Stimulated activated CD4-positive, alpha-beta T cell treated with anti-CD3 and anti-CD28 coated beads, Interleukin-4, amount 100 ng/mL, for 48 hours (primary cell): ENCODE measurements around the gene SPRING1.
"Not testable (repeated sequence)": the region's sequence is repeated elsewhere in the genome, so short reads cannot be mapped to it uniquely, and the experiment has no call there.

Experiments
- DNase-seq, 2 donors: peaks; one replicate each; pipeline ENCODE4 v3.0.0-alpha.2; 2020; ENCODE audit warnings: low read depth in 2 of 2

The SPRING1 gene, protein sequence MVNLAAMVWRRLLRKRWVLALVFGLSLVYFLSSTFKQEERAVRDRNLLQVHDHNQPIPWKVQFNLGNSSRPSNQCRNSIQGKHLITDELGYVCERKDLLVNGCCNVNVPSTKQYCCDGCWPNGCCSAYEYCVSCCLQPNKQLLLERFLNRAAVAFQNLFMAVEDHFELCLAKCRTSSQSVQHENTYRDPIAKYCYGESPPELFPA

GRCh38 chr12:116737774-116738657 is at the start of gene SPRING1, which contains the start of gene RNFT2:
SPRING1 (minus strand) TSS chr12:116738069; CDS start chr12:116737900, 169 bp downstream.
RNFT2 (plus strand) TSS chr12:116738315; CDS start chr12:116740498, 2,183 bp downstream.
- DNase-seq, result peak; percentile 96 to 98

GRCh38 chr12:116784238-116784612 is 46.4 kb upstream of the SPRING1 start:
- no peak for DNase-seq

DNA sequence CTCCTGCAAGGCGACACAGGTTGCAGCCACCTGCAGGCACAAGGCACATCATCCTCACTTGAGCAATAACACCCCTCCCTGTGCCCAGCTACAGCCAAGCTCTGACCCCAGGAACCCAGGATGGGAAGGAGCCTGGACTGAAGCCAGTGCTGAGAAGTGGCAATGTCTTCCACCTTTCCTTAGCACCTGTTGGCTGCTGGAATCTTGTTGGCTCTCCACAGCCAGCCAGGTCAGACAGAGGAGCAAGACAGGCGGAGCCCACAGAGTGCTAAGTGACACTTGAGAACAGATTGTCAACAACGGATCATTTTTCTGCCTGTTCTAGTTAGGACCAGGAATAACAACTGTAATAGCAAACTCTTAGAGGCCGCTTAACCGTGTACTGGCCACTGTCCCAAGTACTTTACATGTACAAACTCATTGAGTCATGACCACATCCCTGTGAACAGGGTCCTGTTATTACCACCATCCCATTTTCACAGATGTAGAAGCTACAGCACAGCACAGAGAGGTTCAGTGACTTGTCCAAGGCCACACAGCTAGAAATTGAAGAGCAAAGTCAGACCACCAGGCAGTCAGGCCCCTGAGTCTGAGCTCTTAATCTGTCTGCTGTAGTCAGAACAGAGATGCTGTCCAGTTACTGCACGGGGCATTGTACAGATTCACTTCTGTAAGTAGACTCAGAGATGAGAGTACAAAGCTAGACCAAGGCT is 45.8 kb upstream of the SPRING1 start:
- DNase-seq, result no peak

DNA sequence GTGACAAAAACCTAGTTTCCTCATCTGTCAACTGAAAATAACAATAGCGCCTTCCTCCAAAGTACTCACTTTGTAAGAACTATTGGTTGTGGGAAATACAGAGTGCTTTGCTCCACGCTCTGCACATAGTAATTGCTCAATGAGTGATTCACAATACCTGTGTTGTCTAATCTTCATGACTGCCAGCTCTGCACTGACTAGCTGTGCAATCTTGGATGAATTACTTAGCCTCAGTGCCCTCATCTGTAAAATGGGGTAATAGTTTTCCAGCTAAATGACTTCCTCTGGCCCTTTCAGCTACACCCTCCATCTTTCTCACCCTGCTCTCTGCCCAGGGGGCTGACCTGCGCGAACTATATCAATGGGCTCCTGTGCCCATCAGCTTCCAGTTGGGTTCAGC is 43.1 kb upstream of the SPRING1 start:
- DNase-seq, result no peak

DNA sequence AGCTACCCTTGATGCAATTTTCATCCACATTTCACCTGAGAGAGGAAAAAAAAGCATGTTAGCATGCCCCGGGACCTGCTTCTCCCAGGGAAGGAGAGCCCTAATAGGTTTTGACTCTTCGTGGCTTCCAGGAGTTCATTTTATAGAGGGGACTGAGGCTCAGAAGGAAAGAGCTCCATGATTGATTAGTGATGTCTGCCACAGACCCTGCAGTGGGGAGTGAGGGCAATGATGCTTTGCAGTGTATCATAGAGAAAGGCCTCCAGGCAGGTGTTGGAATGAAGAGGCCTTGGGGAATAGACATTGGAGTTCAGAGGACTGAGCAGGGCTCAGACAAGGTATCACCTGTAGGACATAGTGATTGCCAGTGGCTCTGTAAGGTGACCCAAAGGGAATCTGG is 41.7 kb upstream of the SPRING1 start:
- no peak for DNase-seq

DNA sequence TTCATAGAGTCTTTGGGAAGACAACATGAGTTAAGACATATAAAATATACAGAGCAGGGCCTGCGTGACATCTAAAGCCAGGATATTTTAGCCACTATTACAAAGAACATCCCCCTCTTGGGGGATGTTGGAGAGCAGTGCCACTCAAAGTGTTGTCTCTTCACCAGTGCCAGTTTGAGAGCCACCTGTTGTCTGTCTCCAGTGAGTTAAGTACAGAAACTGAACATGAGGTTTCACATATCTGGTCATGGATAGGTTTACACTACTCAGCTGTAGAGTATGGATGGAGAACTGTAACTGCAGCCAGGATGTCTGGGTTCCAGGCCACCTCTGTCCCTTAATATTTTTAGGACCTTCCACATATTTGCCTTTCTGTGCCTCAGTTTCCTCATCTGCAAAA is 39.4 kb upstream of the SPRING1 start:
- no peak for DNase-seq

GRCh38 chr12:116774020-116774419 is 36.2 kb upstream of the SPRING1 start:
- no peak for DNase-seq

DNA sequence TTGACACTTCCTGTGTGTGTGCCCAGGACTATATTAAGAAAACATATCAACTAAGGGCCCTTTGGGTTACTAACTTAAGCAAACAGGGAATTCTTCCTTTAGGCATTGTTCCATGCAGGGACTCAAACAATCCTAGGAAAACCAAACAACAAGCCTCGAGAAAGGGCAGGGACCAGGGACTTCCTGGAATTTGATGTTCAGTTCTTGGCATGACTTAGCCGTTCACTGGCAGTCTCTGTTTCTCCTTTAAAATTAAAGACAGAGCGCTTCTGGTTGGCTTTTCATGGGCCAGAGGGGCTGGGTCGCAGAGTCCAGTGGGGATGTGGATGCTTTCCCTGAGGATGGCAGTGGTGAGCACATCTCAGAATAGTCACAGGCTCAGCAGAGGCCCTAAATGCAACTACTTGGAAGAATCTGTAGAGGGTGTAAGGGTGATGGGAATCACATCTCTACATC is 35.4 kb upstream of the SPRING1 start:
- DNase-seq, result no peak

DNA sequence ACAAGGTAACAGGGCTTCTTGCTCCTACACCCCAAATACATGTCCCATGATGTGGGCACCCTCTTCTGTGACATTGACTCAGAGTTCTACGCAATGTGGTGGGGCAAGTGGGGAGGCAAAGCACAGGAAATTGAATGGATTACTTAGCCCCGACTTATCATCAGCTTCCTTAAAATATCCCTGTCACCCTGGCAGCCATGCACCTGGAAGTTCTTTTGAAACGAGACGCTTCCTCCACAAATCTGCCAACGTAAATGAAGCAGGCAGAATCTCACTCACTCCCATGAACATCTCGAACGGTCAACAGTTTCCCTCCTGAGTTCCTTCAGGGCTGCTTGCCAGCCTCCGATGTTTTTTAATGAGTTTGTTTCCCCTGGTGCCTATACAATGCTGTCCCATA is 33.8 kb upstream of the SPRING1 start:
- DNase-seq, result no peak

DNA sequence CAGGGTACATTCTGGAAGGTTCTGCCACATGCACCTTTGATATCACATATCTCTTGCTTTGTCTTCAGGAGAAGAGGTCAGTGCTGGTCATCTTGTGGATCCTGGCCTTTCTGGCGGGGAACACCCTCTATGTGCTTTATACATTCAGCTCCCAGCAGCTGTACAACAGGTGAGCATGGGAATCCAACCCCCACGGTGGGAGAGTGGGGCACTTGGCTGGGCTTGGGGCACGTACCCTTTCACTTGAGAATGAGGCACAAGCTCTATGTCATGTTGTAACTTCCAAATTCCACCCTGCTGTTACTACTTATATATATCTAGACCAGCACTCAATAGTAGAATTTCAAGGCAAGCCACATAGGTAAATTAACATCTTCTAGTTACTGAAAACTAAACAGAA is 28.9 kb upstream of the SPRING1 start:
- no peak for DNase-seq

- DNase-seq, result no peak
Observed at GRCh38 chr12:116766285-116766684, 28.4 kb upstream of the SPRING1 start.

- DNase-seq, result no peak
Observed at GRCh38 chr12:116765271-116765670, 27.4 kb upstream of the SPRING1 start.

DNA sequence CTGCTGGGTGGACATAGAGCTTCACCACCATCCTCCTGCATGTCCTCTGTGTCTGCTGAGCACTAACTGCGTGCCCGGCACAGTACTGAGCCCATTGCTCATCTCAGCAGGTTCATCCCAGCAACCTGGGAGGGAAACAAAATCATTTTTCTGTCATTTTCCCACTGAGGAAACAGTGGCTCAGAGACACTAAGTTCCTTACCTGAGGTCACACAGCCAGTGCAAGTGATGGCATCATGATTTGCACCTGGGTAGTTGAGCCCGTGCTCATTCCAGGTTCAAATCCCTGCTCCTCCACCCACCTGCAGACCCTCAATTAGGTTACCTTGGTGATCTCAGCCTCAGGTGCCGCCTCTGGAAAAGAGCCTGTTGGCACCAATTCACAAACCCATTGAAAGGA is 23.6 kb upstream of the SPRING1 start:
- no peak for DNase-seq

GRCh38 chr12:116760622-116761020 is 22.8 kb upstream of the SPRING1 start:
- no peak for DNase-seq

DNA sequence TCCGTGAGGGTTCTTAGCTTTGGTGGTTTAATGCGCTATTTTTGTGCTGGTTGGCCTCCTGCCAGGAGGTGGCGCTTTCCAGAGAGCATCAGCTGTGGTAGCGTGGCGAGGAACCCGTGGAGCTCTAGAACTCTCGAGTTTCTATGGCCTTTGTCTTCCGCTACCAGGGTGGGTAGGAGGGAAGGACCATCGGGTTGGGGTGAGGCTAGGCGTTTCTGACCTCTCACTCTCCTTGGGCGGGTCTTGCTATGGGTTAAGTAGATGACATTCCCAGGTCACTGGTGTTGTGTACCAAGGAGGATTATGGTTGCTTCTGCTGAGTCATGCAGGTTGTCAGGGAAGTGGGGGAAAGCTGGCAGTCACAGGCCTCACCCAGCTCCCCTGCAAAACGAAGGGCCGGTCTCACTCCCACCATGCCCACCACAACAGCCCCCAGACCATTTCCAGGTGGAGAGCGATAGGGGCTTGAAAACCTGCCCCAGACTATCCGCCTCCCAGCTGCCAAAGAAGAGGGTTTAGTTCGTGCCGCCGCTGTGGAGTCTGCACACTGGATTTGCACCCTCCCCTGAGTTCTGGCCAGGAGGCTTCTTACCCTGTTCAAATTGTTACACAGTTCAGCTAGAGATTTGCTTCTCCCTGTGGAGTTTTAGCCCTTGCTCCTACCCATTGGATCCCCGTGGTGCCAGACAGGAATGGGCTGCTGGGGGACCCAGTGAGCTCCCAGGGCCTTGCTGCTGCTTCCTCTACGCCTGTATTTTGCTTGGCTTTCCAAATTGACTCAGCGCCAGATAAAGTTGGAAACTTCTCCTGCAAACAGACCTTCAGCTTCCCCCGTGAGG is 22.1 kb upstream of the SPRING1 start:
- DNase-seq, result peak in 1 of 2 donors; percentile 17

DNA sequence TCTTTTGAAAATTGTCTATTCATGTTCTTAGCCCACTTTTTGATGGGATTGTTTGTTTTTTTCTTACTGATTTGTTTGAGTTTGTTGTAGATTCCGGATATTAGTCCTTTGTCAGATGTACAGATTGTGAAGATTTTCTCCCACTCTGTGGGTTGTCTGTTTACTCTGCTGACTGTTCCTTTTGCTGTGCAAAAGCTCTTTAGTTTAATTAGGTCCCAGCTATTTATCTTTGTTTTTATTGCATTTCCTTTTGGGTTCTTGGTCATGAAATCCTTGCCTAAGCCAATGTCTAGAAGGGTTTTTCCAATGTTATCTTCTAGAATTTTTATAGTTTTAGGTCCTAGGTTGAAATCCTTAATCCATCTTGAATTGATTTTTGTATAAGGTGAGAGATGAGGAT is 16.9 kb upstream of the SPRING1 start:
- DNase-seq, result not testable (repeated sequence)

DNA sequence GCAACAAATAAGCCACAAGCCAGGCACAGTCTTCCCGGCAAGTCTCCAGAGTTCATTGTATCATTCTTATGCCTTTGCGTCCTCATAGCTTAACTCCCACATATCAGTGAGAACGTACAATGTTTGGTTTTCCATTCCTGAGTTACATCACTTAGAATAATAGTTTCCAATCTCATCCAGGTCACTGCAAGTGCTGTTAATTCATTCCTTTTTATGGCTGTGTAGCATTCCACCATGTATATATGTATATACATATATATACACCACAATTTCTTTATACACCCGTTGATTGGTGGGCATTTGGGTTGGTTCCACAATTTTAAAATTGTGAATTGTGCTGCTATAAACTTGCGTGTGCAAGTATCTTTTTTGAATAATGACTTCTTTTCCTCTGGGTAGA is 16.2 kb upstream of the SPRING1 start:
- DNase-seq, result not testable (repeated sequence)

DNA sequence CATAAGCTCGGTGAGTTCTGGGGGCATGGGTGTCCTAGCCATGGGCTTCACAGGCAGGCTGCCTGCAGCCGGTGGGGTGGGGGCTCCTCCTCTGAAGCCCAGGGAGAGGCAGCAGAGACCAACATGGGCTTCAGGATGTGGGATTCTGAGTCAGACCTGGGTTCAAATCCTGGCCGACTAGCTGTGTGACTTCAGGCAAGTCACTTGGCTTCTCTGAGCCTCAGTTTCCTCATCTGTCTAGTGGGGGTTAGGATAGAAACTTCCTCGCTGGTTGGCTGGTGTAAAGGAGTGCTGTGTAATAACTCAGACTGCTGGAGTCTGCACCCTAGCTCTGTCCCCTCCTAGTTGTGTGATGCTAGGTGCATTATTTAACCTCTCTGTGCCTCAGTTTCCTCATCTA is 12.4 kb upstream of the SPRING1 start:
- DNase-seq, result no peak

DNA sequence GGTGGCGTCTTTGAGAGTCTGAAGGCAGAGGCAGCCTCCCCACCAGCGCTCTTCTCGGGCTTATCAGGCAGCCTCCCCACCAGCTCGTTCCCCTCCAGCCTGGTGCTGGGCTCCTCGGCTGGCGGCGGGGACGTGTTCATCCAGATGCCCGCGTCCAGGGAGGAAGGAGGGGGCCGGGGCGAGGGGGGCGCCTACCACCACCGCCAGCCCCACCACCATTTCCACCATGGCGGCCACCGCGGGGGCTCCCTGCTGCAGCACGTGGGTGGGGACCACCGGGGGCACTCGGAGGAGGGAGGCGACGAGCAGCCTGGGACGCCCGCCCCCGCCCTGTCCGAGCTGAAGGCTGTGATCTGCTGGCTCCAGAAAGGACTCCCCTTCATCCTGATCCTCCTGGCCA is 12.0 kb upstream of the SPRING1 start:
- DNase-seq, result no peak

DNA sequence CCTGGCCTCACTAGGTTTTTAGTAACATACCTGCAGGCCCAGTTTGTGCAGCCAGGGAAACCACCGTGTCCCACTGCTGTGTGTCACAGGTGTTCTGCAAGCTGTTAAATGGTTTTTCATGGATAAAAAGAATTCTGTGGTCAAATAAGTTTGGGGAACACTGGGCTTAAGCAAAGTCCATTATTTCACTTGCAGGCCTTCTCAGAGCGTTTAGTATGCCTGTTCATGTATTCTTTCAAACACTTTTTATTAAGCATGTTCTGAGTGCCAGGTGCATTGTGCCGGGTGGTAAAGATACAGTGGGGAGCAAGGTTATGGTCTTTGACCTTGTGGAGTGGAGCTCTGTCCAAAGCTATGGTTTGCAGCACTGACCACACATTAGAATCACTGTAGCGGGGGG is 7.7 kb upstream of the SPRING1 start:
- no peak for DNase-seq

- no peak for DNase-seq
Observed at GRCh38 chr12:116744766-116745165, 6.9 kb upstream of the SPRING1 start.

GRCh38 chr12:116742787-116743186 is 4.9 kb upstream of the SPRING1 start:
- not testable (repeated sequence) for DNase-seq
